ENCODE data around the gene PTPRM.

Gene PTPRM

DNA sequence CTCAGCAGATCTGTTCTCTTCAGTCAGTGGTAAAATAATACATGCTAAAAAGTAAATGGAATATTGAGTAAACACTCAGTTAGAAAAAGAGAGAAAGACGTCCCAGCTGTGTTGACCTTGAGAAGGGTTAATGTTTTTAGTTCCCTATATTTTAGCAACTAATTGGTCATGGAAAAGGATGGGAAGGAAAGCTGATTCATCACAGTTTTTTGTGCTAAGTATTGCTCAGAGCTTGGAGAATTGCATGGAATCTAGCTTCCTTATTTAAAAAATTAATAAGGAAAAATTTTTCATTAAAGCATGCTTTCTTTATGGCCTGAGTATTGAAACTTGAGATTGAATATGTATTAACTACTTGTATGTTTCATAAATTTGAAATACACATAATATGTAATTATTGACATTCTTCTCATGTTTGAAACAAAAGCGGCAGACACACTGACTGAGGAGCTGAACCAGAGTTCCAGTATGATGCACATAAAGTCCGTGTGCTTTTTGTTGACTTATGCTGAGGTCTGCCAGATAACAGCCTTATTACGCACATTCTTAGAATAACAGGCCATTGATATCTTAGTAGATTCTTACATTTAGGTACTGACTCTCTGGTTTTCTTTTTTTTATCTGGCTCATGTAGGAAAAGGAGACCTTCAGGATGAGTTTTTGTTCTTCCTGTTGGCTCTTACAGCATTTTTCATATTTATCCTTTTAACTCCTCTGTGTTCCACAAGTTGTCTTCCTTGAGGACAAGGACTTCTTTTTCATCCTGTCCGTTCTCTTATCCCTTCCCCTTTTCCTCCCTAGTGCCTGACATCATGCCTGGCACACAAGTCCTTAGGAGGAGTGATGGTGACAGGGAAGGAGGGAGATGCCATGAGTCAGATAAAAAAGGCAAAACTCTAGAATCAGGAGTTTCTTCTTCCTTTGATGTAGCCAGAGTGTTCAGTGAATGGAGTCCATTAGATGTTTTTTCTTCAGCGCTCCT is 194.1 kb downstream of the PTPRM start:
- TF ChIP-seq SPI1 (IDR thresholded peaks at IDR 0.05; ENCODE audit: low read depth, low read length) (no peak), PAX5 (IDR thresholded peaks at IDR 0.05; ENCODE audit: insufficient read depth, low read length, severe bottlenecking) (no peak), POU2F2 (IDR thresholded peaks at IDR 0.05; ENCODE audit: low read depth, low read length) (no peak), POLR2A (IDR thresholded peaks at IDR 0.05; ENCODE audit: low read depth, low read length) (no peak), TAF1 (IDR thresholded peaks at IDR 0.05; ENCODE audit: low read depth, low read length) (no peak), POLR2AphosphoS5 (IDR thresholded peaks at IDR 0.05; ENCODE audit: low read depth, low read length) (no peak)
- no peak for FAIRE-seq
- no peak for DNase-seq (ENCODE audit: insufficient read length, low spot score)

DNA sequence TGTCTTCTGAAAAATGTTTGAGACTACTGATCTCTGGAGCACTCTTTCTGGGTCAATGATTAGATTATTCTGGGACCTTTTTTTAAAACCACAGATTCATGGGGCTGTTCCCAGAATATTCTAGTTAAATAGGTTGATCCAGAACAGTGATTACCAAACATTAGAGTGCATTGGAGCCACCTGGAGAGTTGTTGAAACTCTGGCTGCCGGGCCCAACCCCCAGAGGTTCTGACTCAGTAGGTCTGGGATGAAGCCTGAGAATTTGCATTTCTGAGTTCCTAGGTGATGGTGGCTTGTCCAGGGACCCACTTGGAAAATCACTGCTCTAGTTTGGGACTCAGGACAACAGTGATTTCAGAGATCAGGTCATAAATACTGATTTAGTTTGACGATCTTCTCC is 197.3 kb downstream of the PTPRM start:
- no peak for FAIRE-seq
- no peak for TF ChIP-seq POLR2A (IDR thresholded peaks at IDR 0.05; ENCODE audit: low read depth, low read length)
- TF ChIP-seq SPI1 (IDR thresholded peaks at IDR 0.05; ENCODE audit: low read depth, low read length): no peak
- TF ChIP-seq POU2F2 (IDR thresholded peaks at IDR 0.05; ENCODE audit: low read depth, low read length): no peak
- TF ChIP-seq TAF1 (IDR thresholded peaks at IDR 0.05; ENCODE audit: low read depth, low read length): no peak
- no peak for TF ChIP-seq PAX5 (IDR thresholded peaks at IDR 0.05; ENCODE audit: insufficient read depth, low read length, severe bottlenecking)
- no peak for TF ChIP-seq POLR2AphosphoS5 (IDR thresholded peaks at IDR 0.05; ENCODE audit: low read depth, low read length)
- no peak for DNase-seq (ENCODE audit: insufficient read length, low spot score)

DNA sequence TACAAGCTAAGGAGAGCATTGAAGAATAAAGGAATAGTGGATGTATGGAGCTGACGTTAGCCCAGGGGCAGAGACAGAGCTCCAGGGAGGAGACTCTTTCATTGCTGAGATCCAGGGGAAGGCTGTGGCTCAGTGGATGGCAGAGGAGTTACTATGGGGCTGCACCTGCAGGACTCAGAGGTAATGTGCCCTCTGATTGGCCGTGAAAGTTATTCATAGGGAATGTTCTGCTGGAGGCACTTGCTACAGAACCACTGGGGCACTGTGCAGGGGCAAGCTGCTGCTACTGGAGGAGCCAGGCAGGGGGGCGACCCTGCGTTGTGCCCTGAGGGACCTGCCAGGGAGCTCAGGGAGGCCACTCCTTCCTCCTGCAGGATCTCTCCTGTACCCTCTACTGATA is 199.2 kb downstream of the PTPRM start:
- DNase-seq (ENCODE audit: insufficient read length, low spot score) (no peak), FAIRE-seq (no peak)
- TF ChIP-seq PAX5 (IDR thresholded peaks at IDR 0.05; ENCODE audit: insufficient read depth, low read length, severe bottlenecking): no peak
- no peak for TF ChIP-seq POLR2A (IDR thresholded peaks at IDR 0.05; ENCODE audit: low read depth, low read length)
- no peak for TF ChIP-seq SPI1 (IDR thresholded peaks at IDR 0.05; ENCODE audit: low read depth, low read length)
- TF ChIP-seq POLR2AphosphoS5 (IDR thresholded peaks at IDR 0.05; ENCODE audit: low read depth, low read length): no peak
- no peak for TF ChIP-seq TAF1 (IDR thresholded peaks at IDR 0.05; ENCODE audit: low read depth, low read length)
- TF ChIP-seq POU2F2 (IDR thresholded peaks at IDR 0.05; ENCODE audit: low read depth, low read length): no peak

GRCh38 chr18:7766817-7767216 is 199.7 kb downstream of the PTPRM start:
- FAIRE-seq (no peak), DNase-seq (ENCODE audit: insufficient read length, low spot score) (no peak)
- TF ChIP-seq PAX5 (IDR thresholded peaks at IDR 0.05; ENCODE audit: insufficient read depth, low read length, severe bottlenecking) (no peak), POLR2AphosphoS5 (IDR thresholded peaks at IDR 0.05; ENCODE audit: low read depth, low read length) (no peak), SPI1 (IDR thresholded peaks at IDR 0.05; ENCODE audit: low read depth, low read length) (no peak), POU2F2 (IDR thresholded peaks at IDR 0.05; ENCODE audit: low read depth, low read length) (no peak), POLR2A (IDR thresholded peaks at IDR 0.05; ENCODE audit: low read depth, low read length) (no peak), TAF1 (IDR thresholded peaks at IDR 0.05; ENCODE audit: low read depth, low read length) (no peak)

GRCh38 chr18:7770908-7771307 is 203.8 kb downstream of the PTPRM start:
- TF ChIP-seq POLR2A (IDR thresholded peaks at IDR 0.05; ENCODE audit: low read depth, low read length) (no peak), SPI1 (IDR thresholded peaks at IDR 0.05; ENCODE audit: low read depth, low read length) (no peak), TAF1 (IDR thresholded peaks at IDR 0.05; ENCODE audit: low read depth, low read length) (no peak), PAX5 (IDR thresholded peaks at IDR 0.05; ENCODE audit: insufficient read depth, low read length, severe bottlenecking) (no peak), POU2F2 (IDR thresholded peaks at IDR 0.05; ENCODE audit: low read depth, low read length) (no peak), POLR2AphosphoS5 (IDR thresholded peaks at IDR 0.05; ENCODE audit: low read depth, low read length) (no peak)
- DNase-seq (ENCODE audit: insufficient read length, low spot score) (no peak), FAIRE-seq (no peak)

GRCh38 chr18:7772510-7772888 is 205.4 kb downstream of the PTPRM start:
- DNase-seq (ENCODE audit: insufficient read length, low spot score): no peak
- TF ChIP-seq POLR2A (IDR thresholded peaks at IDR 0.05; ENCODE audit: low read depth, low read length) (no peak), SPI1 (IDR thresholded peaks at IDR 0.05; ENCODE audit: low read depth, low read length) (no peak), POU2F2 (IDR thresholded peaks at IDR 0.05; ENCODE audit: low read depth, low read length) (no peak), POLR2AphosphoS5 (IDR thresholded peaks at IDR 0.05; ENCODE audit: low read depth, low read length) (no peak), TAF1 (IDR thresholded peaks at IDR 0.05; ENCODE audit: low read depth, low read length) (no peak), PAX5 (IDR thresholded peaks at IDR 0.05; ENCODE audit: insufficient read depth, low read length, severe bottlenecking) (no peak)
- no peak for FAIRE-seq

DNA sequence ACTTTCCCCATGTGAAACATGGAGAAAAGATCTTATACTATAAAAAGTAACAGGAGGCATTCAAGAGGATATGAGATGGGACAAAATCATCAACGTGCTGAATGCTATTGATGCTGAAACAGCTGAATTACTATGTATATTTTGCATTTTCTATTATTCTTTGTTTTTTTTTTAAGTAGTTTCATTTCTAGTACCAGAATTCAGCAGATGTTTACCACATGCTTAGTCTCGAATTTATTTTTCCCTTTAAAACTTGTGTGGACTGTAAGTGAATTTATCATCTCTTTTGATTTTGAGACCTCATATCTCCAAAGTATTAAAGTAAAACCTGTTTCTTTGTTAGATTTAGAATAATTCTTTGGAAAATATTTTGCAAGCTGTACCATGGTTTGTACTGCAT is 205.8 kb downstream of the PTPRM start:
- no peak for DNase-seq (ENCODE audit: insufficient read length, low spot score)
- no peak for TF ChIP-seq SPI1 (IDR thresholded peaks at IDR 0.05; ENCODE audit: low read depth, low read length)
- TF ChIP-seq PAX5 (IDR thresholded peaks at IDR 0.05; ENCODE audit: insufficient read depth, low read length, severe bottlenecking): no peak
- no peak for TF ChIP-seq POU2F2 (IDR thresholded peaks at IDR 0.05; ENCODE audit: low read depth, low read length)
- TF ChIP-seq POLR2AphosphoS5 (IDR thresholded peaks at IDR 0.05; ENCODE audit: low read depth, low read length): no peak
- no peak for TF ChIP-seq POLR2A (IDR thresholded peaks at IDR 0.05; ENCODE audit: low read depth, low read length)
- FAIRE-seq: no peak

GRCh38 chr18:7775128-7775527 is 208.0 kb downstream of the PTPRM start:
- DNase-seq (ENCODE audit: insufficient read length, low spot score) (no peak), FAIRE-seq (no peak)
- TF ChIP-seq SPI1 (IDR thresholded peaks at IDR 0.05; ENCODE audit: low read depth, low read length): no peak

- DNase-seq (ENCODE audit: insufficient read length, low spot score) (no peak), FAIRE-seq (no peak)
- TF ChIP-seq TAF1 (IDR thresholded peaks at IDR 0.05; ENCODE audit: low read depth, low read length) (no peak), POU2F2 (IDR thresholded peaks at IDR 0.05; ENCODE audit: low read depth, low read length) (no peak), POLR2A (IDR thresholded peaks at IDR 0.05; ENCODE audit: low read depth, low read length) (no peak), POLR2AphosphoS5 (IDR thresholded peaks at IDR 0.05; ENCODE audit: low read depth, low read length) (no peak), PAX5 (IDR thresholded peaks at IDR 0.05; ENCODE audit: insufficient read depth, low read length, severe bottlenecking) (no peak), SPI1 (IDR thresholded peaks at IDR 0.05; ENCODE audit: low read depth, low read length) (no peak)
Measured at GRCh38 chr18:7775843-7776242, 208.7 kb downstream of the PTPRM start.

Data from GM12891 (cell line).